MM.1S (cell line): ENCODE measurements around the gene ROMO1.

Experiments
- CTCF ChIP-seq: fragments of 300-600 bp; sonication (generic); IDR thresholded peaks from 2 replicates; pipeline ENCODE4 v1.5.1; 2016; ENCODE audit warnings: antibody characterized with exemption, low read length, mixed read lengths
- EZH2 ChIP-seq: fragments of 300-600 bp; sonication (generic); optimal IDR thresholded peaks from 2 replicates; pipeline ENCODE3; 2017; ENCODE audit warnings: low read depth, mild to moderate bottlenecking, antibody characterized with exemption, low read length, mixed read lengths
- EZH2phosphoT487 ChIP-seq: fragments of 300-600 bp; sonication (generic); IDR thresholded peaks from 2 replicates; pipeline ENCODE4 v1.6.1; 2018; ENCODE audit warnings: antibody characterized with exemption, low read length

DNA sequence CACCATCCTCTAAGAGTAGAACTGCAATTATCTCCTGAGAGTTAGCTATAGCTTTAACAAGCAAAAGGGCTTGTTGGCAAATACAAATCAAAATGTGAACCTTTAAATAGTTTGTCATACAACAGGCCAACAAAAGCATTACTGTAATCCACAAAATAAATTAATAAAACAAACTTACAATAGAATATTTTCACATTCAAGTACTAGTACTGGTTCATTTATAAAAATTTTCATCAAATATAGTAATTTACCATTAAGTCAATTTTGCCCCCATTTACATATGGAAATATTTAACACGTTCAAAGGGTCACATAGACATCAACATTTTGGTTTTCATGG lies 33.4 kb downstream of the ROMO1 start:
- TF ChIP-seq CTCF: no peak
- no peak for TF ChIP-seq EZH2
- TF ChIP-seq EZH2phosphoT487: no peak
